ENCODE measurements around the gene GART. TPM values are rescaled to one million over a fixed set of nuclear protein-coding genes. Genes with fewer than 3 reads are reported as not detected.

Gene GART
- total and polyA plus RNA-seq, 8 donors = 4.1 to 126 (median 47.8) TPM

DNA sequence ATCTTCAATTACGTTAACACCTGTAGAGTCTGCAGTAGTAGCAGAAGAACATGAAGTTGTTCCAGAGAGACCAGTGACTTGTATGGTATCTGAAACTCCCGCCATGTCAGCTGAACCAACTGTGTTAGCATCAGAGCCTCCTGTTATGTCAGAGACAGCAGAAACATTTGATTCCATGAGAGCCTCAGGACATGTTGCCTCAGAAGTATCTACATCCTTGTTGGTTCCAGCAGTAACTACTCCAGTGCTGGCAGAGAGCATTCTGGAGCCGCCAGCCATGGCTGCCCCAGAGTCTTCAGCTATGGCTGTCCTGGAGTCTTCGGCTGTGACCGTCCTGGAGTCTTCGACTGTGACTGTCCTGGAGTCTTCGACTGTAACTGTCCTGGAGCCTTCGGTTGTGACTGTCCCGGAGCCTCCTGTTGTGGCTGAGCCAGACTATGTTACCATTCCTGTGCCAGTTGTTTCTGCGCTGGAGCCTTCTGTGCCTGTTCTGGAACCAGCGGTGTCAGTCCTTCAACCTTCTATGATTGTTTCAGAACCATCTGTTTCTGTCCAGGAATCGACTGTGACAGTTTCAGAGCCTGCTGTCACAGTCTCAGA, 11.2 kb upstream of the GART start:
- Histone ChIP-seq H3K36me3 (peaks cover 76 to 100% (median 98%) of the 10 kb centered on the region in 4 donors), H3K9me3 (no peaks in the 10 kb centered on the region), H3K4me3 (no peak overlapping the region), H3K4me1 (peaks cover 0 to 46% (median 20%) of the 10 kb centered on the region in 4 donors), H3K27me3 (no peaks in the 10 kb centered on the region), H3K27ac (no peak overlapping the region)
- WGBS, 5 donors = 96 to 98% (median 97%) methylated on average over 10 to 12 of the region's 12 CpGs
- no peak for DNase-seq
- no peak for TF ChIP-seq EP300 (IDR thresholded peaks at IDR 0.05)
- no peak for TF ChIP-seq POLR2A (IDR thresholded peaks at IDR 0.05)
- no peak for TF ChIP-seq POLR2AphosphoS5 (IDR thresholded peaks at IDR 0.05)
- no peak for TF ChIP-seq CTCF (IDR thresholded peaks at IDR 0.05)
- intact Hi-C loops (cut with DNase I; ENCODE audit: low total_unique reads) = no loop called here

GRCh38 chr21:33552093-33552998, 10.4 kb upstream of the GART start:
- H3K4me3 ChIP-seq = no peak overlapping the region
- TF ChIP-seq POLR2A (IDR thresholded peaks at IDR 0.05) (no peak), POLR2AphosphoS5 (IDR thresholded peaks at IDR 0.05) (peak in 1 of 3 donors; percentile 13)
- H3K9me3 ChIP-seq = no peaks in the 10 kb centered on the region
- H3K36me3 ChIP-seq = peaks cover 69 to 100% (median 98%) of the 10 kb centered on the region in 4 donors
- H3K27me3 ChIP-seq = no peaks in the 10 kb centered on the region
- no peak for DNase-seq
- H3K27ac ChIP-seq = no peak overlapping the region
- peaks cover 0 to 49% (median 22%) of the 10 kb centered on the region in 4 donors for H3K4me1 ChIP-seq
- WGBS, 5 donors = 96 to 98% (median 97%) methylated on average over 23 to 24 of the region's 24 CpGs
- intact Hi-C loops (cut with DNase I; ENCODE audit: low total_unique reads) = no loop called here

DNA sequence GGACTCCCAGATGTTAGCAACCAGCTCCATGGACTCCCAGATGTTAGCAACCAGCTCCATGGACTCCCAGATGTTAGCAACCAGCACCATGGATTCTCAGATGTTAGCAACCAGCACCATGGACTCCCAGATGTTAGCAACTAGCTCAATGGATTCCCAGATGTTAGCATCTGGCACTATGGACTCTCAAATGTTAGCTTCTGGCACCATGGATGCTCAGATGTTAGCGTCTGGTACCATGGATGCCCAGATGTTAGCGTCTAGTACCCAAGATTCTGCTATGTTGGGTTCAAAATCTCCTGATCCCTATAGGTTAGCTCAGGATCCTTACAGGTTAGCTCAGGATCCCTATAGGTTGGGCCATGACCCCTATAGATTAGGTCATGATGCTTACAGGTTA, 9.7 kb upstream of the GART start:
- DNase-seq = no peak
- Histone ChIP-seq H3K27me3 (no peaks in the 10 kb centered on the region), H3K4me1 (peaks cover 0 to 49% (median 25%) of the 10 kb centered on the region in 4 donors), H3K27ac (no peak overlapping the region), H3K9me3 (no peaks in the 10 kb centered on the region), H3K4me3 (no peak overlapping the region), H3K36me3 (peaks cover 70 to 100% (median 98%) of the 10 kb centered on the region in 4 donors)
- intact Hi-C loops (cut with DNase I; ENCODE audit: low total_unique reads) = no loop called here
- TF ChIP-seq EP300 (IDR thresholded peaks at IDR 0.05) = no peak
- no peak for TF ChIP-seq POLR2AphosphoS5 (IDR thresholded peaks at IDR 0.05)
- no peak for TF ChIP-seq POLR2A (IDR thresholded peaks at IDR 0.05)
- no peak for TF ChIP-seq CTCF (IDR thresholded peaks at IDR 0.05)
- WGBS, 5 donors = 93 to 100% (median 99%) methylated on average over 2 of the region's 2 CpGs

DNA sequence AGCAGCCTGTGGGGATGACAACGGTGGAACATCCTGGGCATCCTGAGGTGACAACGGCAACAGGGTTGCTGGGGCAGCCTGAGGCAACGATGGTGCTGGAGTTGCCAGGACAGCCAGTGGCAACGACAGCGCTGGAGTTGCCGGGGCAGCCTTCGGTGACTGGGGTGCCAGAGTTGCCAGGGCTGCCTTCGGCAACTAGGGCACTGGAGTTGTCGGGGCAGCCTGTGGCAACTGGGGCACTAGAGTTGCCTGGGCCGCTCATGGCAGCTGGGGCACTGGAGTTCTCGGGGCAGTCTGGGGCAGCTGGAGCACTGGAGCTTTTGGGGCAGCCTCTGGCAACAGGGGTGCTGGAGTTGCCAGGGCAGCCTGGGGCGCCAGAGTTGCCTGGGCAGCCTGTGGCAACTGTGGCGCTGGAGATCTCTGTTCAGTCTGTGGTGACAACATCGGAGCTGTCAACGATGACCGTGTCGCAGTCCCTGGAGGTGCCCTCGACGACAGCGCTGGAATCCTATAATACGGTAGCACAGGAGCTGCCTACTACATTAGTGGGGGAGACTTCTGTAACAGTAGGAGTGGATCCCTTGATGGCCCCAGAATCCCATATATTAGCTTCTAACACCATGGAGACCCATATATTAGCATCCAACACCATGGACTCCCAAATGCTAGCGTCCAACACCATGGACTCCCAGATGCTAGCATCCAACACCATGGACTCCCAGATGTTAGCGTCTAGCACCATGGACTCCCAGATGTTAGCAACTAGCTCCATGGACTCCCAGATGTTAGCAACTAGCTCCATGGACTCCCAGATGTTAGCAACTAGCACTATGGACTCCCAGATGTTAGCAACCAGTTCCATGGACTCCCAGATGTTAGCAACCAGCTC, 9.1 kb upstream of the GART start:
- WGBS, 5 donors = 95 to 98% (median 97%) methylated on average over 19 to 23 of the region's 23 CpGs
- Histone ChIP-seq H3K4me1 (peaks cover 4 to 49% (median 27%) of the 10 kb centered on the region in 4 donors), H3K9me3 (no peaks in the 10 kb centered on the region), H3K4me3 (no peak overlapping the region), H3K27me3 (no peaks in the 10 kb centered on the region), H3K27ac (no peak overlapping the region), H3K36me3 (peaks cover 63 to 98% (median 97%) of the 10 kb centered on the region in 4 donors)
- TF ChIP-seq POLR2A (IDR thresholded peaks at IDR 0.05) = no peak
- TF ChIP-seq CTCF (IDR thresholded peaks at IDR 0.05) = no peak
- TF ChIP-seq POLR2AphosphoS5 (IDR thresholded peaks at IDR 0.05) = no peak
- TF ChIP-seq EP300 (IDR thresholded peaks at IDR 0.05) = no peak
- DNase-seq = no peak
- intact Hi-C loops (cut with DNase I; ENCODE audit: low total_unique reads) = no loop called here
